Central memory CD8-positive, alpha-beta T cell (primary cell): Measurements from ENCODE around the gene BAZ2A.
"Not testable (repeated sequence)": the region's sequence is repeated elsewhere in the genome, so short reads cannot be mapped to it uniquely, and the experiment has no call there.

Experiments
- ATAC-seq: fragments of 150-1000 bp; cut with Tn5 transposase; replicated peaks from 2 replicates; pipeline ENCODE4 v1.10.0; 2022; ENCODE audit warnings: mild to moderate bottlenecking, moderate FRiP score, moderate number of reproducible peaks; ENCODE audit not compliant: poor library complexity, severe bottlenecking; ENCODE audit errors: extremely low read depth
- DNase-seq, 2 donors: peaks; one replicate each; pipeline ENCODE4 v3.0.0; 2021; ENCODE audit warnings: low spot score in 2 of 2
- H3K27ac Mint-ChIP-seq: one replicate; pipeline ENCODE4 v1.8.0; 2022; ENCODE audit warnings: low read depth, mild to moderate bottlenecking, moderate library complexity, mixed read lengths
- H3K27me3 Mint-ChIP-seq: one replicate; pipeline ENCODE4 v1.8.0; 2022; ENCODE audit warnings: mixed read lengths
- H3K36me3 Mint-ChIP-seq: one replicate; pipeline ENCODE4 v1.8.0; 2022; ENCODE audit warnings: mild to moderate bottlenecking, moderate library complexity, mixed read lengths; ENCODE audit not compliant: insufficient read depth
- H3K4me1 Mint-ChIP-seq: one replicate; pipeline ENCODE4 v1.8.0; 2022; ENCODE audit warnings: mixed read lengths
- H3K4me3 Mint-ChIP-seq: one replicate; pipeline ENCODE4 v1.8.0; 2022; ENCODE audit warnings: mild to moderate bottlenecking, moderate library complexity, mixed read lengths
- H3K9me3 Mint-ChIP-seq: one replicate; pipeline ENCODE4 v1.8.0; 2022; ENCODE audit warnings: mixed read lengths

Gene BAZ2A

GRCh38 chr12:56630180-56630632, at the start of gene BAZ2A:
Gene BAZ2A, minus strand, starts transcription at chr12:56630326. Its CDS starts 12,796 bp downstream, at chr12:56617530.
- ATAC-seq (peak; percentile 76), DNase-seq (peak; percentile 56 to 67)
- Mint-ChIP-seq H3K36me3 (peaks cover 24% of the 10 kb centered on the region), H3K4me1 (peaks cover 73% of the 10 kb centered on the region), H3K9me3 (no peaks in the 10 kb centered on the region), H3K4me3 (peak within 1 kb of the TSS; percentile 98), H3K27ac (peak within 1 kb of the TSS; percentile 89), H3K27me3 (no peaks in the 10 kb centered on the region)

GRCh38 chr12:56678852-56679251, 48.7 kb upstream of the BAZ2A start:
- Mint-ChIP-seq H3K36me3 (peaks cover 51% of the 10 kb centered on the region), H3K27ac (no peak overlapping the region), H3K4me1 (peaks cover 53% of the 10 kb centered on the region), H3K27me3 (no peaks in the 10 kb centered on the region), H3K4me3 (peak overlapping the region; percentile 9), H3K9me3 (no peaks in the 10 kb centered on the region)
- DNase-seq (no peak), ATAC-seq (no peak)

GRCh38 chr12:56677680-56678079, 47.6 kb upstream of the BAZ2A start:
- H3K27me3 Mint-ChIP-seq = no peaks in the 10 kb centered on the region
- peaks cover 49% of the 10 kb centered on the region for H3K36me3 Mint-ChIP-seq
- H3K9me3 Mint-ChIP-seq = no peaks in the 10 kb centered on the region
- DNase-seq (no peak), ATAC-seq (peak; percentile 26)
- H3K4me3 Mint-ChIP-seq = no peak overlapping the region
- peak overlapping the region; percentile 51 for H3K27ac Mint-ChIP-seq
- peaks cover 54% of the 10 kb centered on the region for H3K4me1 Mint-ChIP-seq

GRCh38 chr12:56676851-56677580, 46.9 kb upstream of the BAZ2A start:
- peak; percentile 25 for ATAC-seq
- H3K4me3 Mint-ChIP-seq = no peak overlapping the region
- H3K27ac Mint-ChIP-seq = peak overlapping the region; percentile 51
- peaks cover 54% of the 10 kb centered on the region for H3K4me1 Mint-ChIP-seq
- no peaks in the 10 kb centered on the region for H3K9me3 Mint-ChIP-seq
- H3K36me3 Mint-ChIP-seq = peaks cover 54% of the 10 kb centered on the region
- DNase-seq = no peak
- H3K27me3 Mint-ChIP-seq = no peaks in the 10 kb centered on the region

- Mint-ChIP-seq H3K27ac (peak overlapping the region; percentile 87), H3K4me1 (peaks cover 31% of the 10 kb centered on the region), H3K27me3 (no peaks in the 10 kb centered on the region), H3K36me3 (peaks cover 70% of the 10 kb centered on the region), H3K4me3 (no peak overlapping the region), H3K9me3 (no peaks in the 10 kb centered on the region)
- ATAC-seq (no peak), DNase-seq (no peak)
Measured at GRCh38 chr12:56671608-56672007, 41.5 kb upstream of the BAZ2A start.

- ATAC-seq = no peak
- Mint-ChIP-seq H3K27me3 (no peaks in the 10 kb centered on the region), H3K36me3 (peaks cover 77% of the 10 kb centered on the region)
Measured at GRCh38 chr12:56670836-56671235, 40.7 kb upstream of the BAZ2A start.

GRCh38 chr12:56668197-56668457, 38.0 kb upstream of the BAZ2A start:
- Mint-ChIP-seq H3K27ac (no peak overlapping the region), H3K4me3 (no peak overlapping the region), H3K9me3 (no peaks in the 10 kb centered on the region), H3K36me3 (peaks cover 91% of the 10 kb centered on the region), H3K4me1 (peaks cover 22% of the 10 kb centered on the region), H3K27me3 (no peaks in the 10 kb centered on the region)
- ATAC-seq (no peak), DNase-seq (no peak)

More at GRCh38 chr12:56670836-56671235, 40.7 kb upstream of the BAZ2A start:
- Mint-ChIP-seq H3K4me1 (peaks cover 24% of the 10 kb centered on the region), H3K27ac (no peak overlapping the region), H3K9me3 (no peaks in the 10 kb centered on the region), H3K4me3 (no peak overlapping the region)
- DNase-seq = no peak

GRCh38 chr12:56661979-56662638, 32.0 kb upstream of the BAZ2A start:
- Mint-ChIP-seq H3K9me3 (no peaks in the 10 kb centered on the region), H3K36me3 (peaks cover 51% of the 10 kb centered on the region), H3K4me3 (no peak overlapping the region), H3K4me1 (peaks cover 12% of the 10 kb centered on the region), H3K27me3 (no peaks in the 10 kb centered on the region), H3K27ac (peak overlapping the region; percentile 38)
- ATAC-seq = no peak
- no peak for DNase-seq

GRCh38 chr12:56661560-56661959, 31.4 kb upstream of the BAZ2A start:
- H3K4me3 Mint-ChIP-seq = no peak overlapping the region
- no peaks in the 10 kb centered on the region for H3K27me3 Mint-ChIP-seq
- peaks cover 47% of the 10 kb centered on the region for H3K36me3 Mint-ChIP-seq
- DNase-seq (no peak), ATAC-seq (no peak)
- peaks cover 12% of the 10 kb centered on the region for H3K4me1 Mint-ChIP-seq
- H3K9me3 Mint-ChIP-seq = no peaks in the 10 kb centered on the region
- H3K27ac Mint-ChIP-seq = peak overlapping the region; percentile 38

- no peak overlapping the region for H3K27ac Mint-ChIP-seq
- no peak for ATAC-seq
Measured at GRCh38 chr12:56658921-56659320, 28.8 kb upstream of the BAZ2A start.

GRCh38 chr12:56657416-56658379, 27.6 kb upstream of the BAZ2A start:
- no peak overlapping the region for H3K27ac Mint-ChIP-seq
- no peak overlapping the region for H3K4me3 Mint-ChIP-seq
- H3K36me3 Mint-ChIP-seq = peaks cover 14% of the 10 kb centered on the region
- H3K4me1 Mint-ChIP-seq = peaks cover 5% of the 10 kb centered on the region
- H3K9me3 Mint-ChIP-seq = peaks cover 10% of the 10 kb centered on the region
- no peak for ATAC-seq
- no peaks in the 10 kb centered on the region for H3K27me3 Mint-ChIP-seq
- DNase-seq = no peak

More at GRCh38 chr12:56658921-56659320, 28.8 kb upstream of the BAZ2A start:
- Mint-ChIP-seq H3K4me1 (peaks cover 12% of the 10 kb centered on the region), H3K4me3 (no peak overlapping the region), H3K9me3 (no peaks in the 10 kb centered on the region), H3K27me3 (no peaks in the 10 kb centered on the region), H3K36me3 (peaks cover 24% of the 10 kb centered on the region)
- no peak for DNase-seq

GRCh38 chr12:56653781-56654180, 23.7 kb upstream of the BAZ2A start:
- DNase-seq, ATAC-seq, H3K27me3 Mint-ChIP-seq, H3K36me3 Mint-ChIP-seq, H3K27ac Mint-ChIP-seq, H3K4me1 Mint-ChIP-seq, H3K4me3 Mint-ChIP-seq: not testable (repeated sequence)
- H3K9me3 Mint-ChIP-seq = peaks cover 11% of the 10 kb centered on the region
